Astrocyte (in vitro differentiated cells and primary cell): ENCODE measurements around the gene GSN. TPM values are rescaled to one million over a fixed set of nuclear protein-coding genes. Genes with fewer than 3 reads are reported as not detected.

Experiments used
- DNase-seq: peaks from one replicate; pipeline ENCODE4 v3.0.0-alpha.2; 2010; ENCODE audit warnings: low read depth
- FAIRE-seq: peaks from 2 replicates; lab custom pipeline; 2011; peaks lifted over from hg19 to GRCh38; lab: Jason Lieb, UNC
- H2AFZ ChIP-seq: 2 replicates; pipeline ENCODE4 v1.6.0; 2012; ENCODE audit warnings: low read depth, low read length, inconsistent platforms
- H3K27ac ChIP-seq: 2 replicates; pipeline ENCODE4 v1.5.1; 2011; ENCODE audit warnings: low read depth, low read length, inconsistent platforms
- H3K27me3 ChIP-seq: 2 replicates; pipeline ENCODE4 v1.6.0; 2011; ENCODE audit warnings: low read length, inconsistent platforms; ENCODE audit not compliant: insufficient read depth
- H3K36me3 ChIP-seq: 2 replicates; pipeline ENCODE4 v1.5.1; 2011; ENCODE audit warnings: low read length, inconsistent platforms; ENCODE audit not compliant: insufficient read depth
- H3K4me1 ChIP-seq: 2 replicates; pipeline ENCODE4 v1.5.1; 2011; ENCODE audit warnings: low read length, inconsistent platforms; ENCODE audit not compliant: insufficient read depth
- H3K4me2 ChIP-seq: 2 replicates; pipeline ENCODE4 v1.6.0; 2012; ENCODE audit warnings: low read length, inconsistent platforms
- H3K4me3 ChIP-seq: 2 replicates; pipeline ENCODE4 v1.5.1; 2011; ENCODE audit warnings: low read depth, mild to moderate bottlenecking, low read length, inconsistent platforms; ENCODE audit not compliant: insufficient read depth
- H3K79me2 ChIP-seq: 2 replicates; pipeline ENCODE4 v1.6.0; 2012; ENCODE audit warnings: mild to moderate bottlenecking, low read length, inconsistent platforms; ENCODE audit not compliant: insufficient read depth
- H3K9ac ChIP-seq: 2 replicates; pipeline ENCODE4 v1.6.0; 2012; ENCODE audit warnings: mild to moderate bottlenecking, low read length, inconsistent platforms
- H3K9me3 ChIP-seq: 2 replicates; pipeline ENCODE4 v1.5.1; 2012; ENCODE audit warnings: low read depth, mild to moderate bottlenecking, low read length, inconsistent platforms; ENCODE audit not compliant: insufficient read depth
- H4K20me1 ChIP-seq: 2 replicates; pipeline ENCODE4 v1.6.0; 2012; ENCODE audit warnings: low read length, inconsistent platforms; ENCODE audit not compliant: insufficient read depth
- H3K27ac Mint-ChIP-seq: one replicate; pipeline ENCODE4 v1.8.0; 2021; ENCODE audit warnings: mild to moderate bottlenecking, mixed read lengths; ENCODE audit not compliant: unreplicated experiment
- H3K27me3 Mint-ChIP-seq: one replicate; pipeline ENCODE4 v1.8.0; 2021; ENCODE audit warnings: low read depth, mixed read lengths; ENCODE audit not compliant: unreplicated experiment
- H3K36me3 Mint-ChIP-seq: one replicate; pipeline ENCODE4 v1.8.0; 2021; ENCODE audit warnings: low read depth, mixed read lengths; ENCODE audit not compliant: unreplicated experiment
- H3K4me1 Mint-ChIP-seq: one replicate; pipeline ENCODE4 v1.8.0; 2021; ENCODE audit warnings: low read depth, mixed read lengths; ENCODE audit not compliant: unreplicated experiment
- H3K4me3 Mint-ChIP-seq: one replicate; pipeline ENCODE4 v1.8.0; 2021; ENCODE audit warnings: mild to moderate bottlenecking, moderate library complexity, mixed read lengths; ENCODE audit not compliant: unreplicated experiment
- H3K9me3 Mint-ChIP-seq: one replicate; pipeline ENCODE4 v1.8.0; 2021; ENCODE audit warnings: mild to moderate bottlenecking, mixed read lengths; ENCODE audit not compliant: unreplicated experiment
- EZH2 ChIP-seq: IDR thresholded peaks from 2 replicates; pipeline ENCODE4 v1.6.1; 2012; ENCODE audit warnings: mild to moderate bottlenecking, low read length, inconsistent platforms; ENCODE audit not compliant: insufficient read depth
- total RNA-seq: library from RNA; stranded (reverse); gene quantifications from 2 replicates; pipeline ENCODE4 v1.2.1, GENCODE V29; 2021
- TF ChIP-seq, protein P1 (sequence below): IDR thresholded peaks from 2 replicates; pipeline ENCODE4 v1.5.1; 2011; ENCODE audit warnings: low read depth, mild to moderate bottlenecking, inconsistent platforms, low read length, moderate library complexity; ENCODE audit not compliant: insufficient read depth

GSN gene
- total RNA-seq, 1 donor from 2014 or later, result 260 TPM

DNA sequence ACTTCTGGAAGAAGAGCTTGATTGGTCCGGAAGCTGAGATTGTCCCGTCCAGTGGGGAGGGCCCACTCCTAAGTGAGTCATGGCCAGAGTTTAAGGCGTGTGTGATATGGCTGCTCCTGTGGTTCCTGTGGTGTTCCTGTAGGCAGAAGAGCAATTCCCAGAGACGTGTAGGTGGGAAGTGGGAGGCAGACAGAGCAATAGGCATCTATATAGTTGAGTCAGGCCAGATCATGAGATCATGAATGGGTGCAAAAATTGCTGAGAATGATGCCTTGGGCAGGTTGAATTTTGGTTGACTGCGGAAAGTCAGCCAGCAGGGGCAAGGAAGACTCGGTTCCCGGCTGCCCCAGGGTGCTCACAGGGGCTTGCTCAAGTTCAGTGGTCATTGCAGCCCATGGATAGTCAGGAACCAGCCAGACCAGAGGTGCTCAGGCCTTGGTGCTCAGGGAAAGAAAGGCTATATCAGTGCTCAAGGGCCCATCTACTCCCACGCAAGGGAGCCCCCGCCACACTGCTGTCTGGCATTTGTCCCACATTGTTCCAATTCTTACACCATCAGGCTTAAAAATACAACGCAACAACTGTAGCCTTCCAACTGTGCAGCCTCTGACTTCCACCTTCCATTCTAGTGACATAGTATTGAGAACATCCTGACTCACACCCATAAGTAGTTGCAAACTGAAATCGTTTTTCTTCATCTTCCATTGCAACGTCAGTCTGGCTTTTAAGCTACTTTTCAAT is 21.0 kb upstream of the GSN start:
- Histone ChIP-seq H3K36me3 (no peaks in the 10 kb centered on the region), H3K9me3 (no peaks in the 10 kb centered on the region), H3K79me2 (no peaks in the 10 kb centered on the region), H3K4me1 (peaks cover 17% of the 10 kb centered on the region), H3K27ac (peak overlapping the region; percentile 90), H3K27me3 (no peaks in the 10 kb centered on the region), H3K4me3 (peak overlapping the region; percentile 20), H2AFZ (peak overlapping the region; percentile 25), H3K4me2 (peak overlapping the region; percentile 70), H4K20me1 (no peaks in the 10 kb centered on the region), H3K9ac (peak overlapping the region; percentile 58)
- peaks cover 10% of the 10 kb centered on the region for H3K9me3 Mint-ChIP-seq
- no peak overlapping the region for H3K4me3 Mint-ChIP-seq
- peak overlapping the region; percentile 92 for H3K27ac Mint-ChIP-seq
- DNase-seq (peak; percentile 94), FAIRE-seq (peak; percentile 49)
- H3K36me3 Mint-ChIP-seq, result peaks cover 5% of the 10 kb centered on the region
- TF ChIP-seq, protein P1, sequence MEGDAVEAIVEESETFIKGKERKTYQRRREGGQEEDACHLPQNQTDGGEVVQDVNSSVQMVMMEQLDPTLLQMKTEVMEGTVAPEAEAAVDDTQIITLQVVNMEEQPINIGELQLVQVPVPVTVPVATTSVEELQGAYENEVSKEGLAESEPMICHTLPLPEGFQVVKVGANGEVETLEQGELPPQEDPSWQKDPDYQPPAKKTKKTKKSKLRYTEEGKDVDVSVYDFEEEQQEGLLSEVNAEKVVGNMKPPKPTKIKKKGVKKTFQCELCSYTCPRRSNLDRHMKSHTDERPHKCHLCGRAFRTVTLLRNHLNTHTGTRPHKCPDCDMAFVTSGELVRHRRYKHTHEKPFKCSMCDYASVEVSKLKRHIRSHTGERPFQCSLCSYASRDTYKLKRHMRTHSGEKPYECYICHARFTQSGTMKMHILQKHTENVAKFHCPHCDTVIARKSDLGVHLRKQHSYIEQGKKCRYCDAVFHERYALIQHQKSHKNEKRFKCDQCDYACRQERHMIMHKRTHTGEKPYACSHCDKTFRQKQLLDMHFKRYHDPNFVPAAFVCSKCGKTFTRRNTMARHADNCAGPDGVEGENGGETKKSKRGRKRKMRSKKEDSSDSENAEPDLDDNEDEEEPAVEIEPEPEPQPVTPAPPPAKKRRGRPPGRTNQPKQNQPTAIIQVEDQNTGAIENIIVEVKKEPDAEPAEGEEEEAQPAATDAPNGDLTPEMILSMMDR, result no peak
- no peak for TF ChIP-seq EZH2
- no peaks in the 10 kb centered on the region for H3K27me3 Mint-ChIP-seq
- H3K4me1 Mint-ChIP-seq, result peaks cover 14% of the 10 kb centered on the region

DNA sequence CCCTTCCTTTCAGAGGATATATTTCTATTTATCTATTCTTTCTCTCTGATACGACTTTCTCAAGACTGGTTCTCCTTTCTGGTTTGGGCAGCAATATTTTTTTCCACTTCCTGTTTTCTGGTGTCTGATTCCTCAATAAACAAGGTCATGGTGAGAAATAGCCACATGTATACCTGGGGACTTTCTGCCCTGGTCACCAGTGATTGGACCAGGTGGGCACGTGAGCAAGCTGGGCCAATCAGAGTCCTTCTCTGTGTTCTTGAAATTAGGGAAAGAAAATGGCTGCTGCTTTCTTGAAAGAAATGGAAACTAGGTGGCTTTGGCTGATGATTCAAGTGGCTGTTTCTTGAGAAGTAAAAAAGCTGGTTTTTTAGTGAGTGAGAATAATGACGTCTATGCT is 18.4 kb upstream of the GSN start:
- TF ChIP-seq, protein P1, result no peak
- H3K36me3 Mint-ChIP-seq, result peaks cover 3% of the 10 kb centered on the region

More for the DNA sequence above, 18.4 kb upstream of the GSN start:
- no peak for DNase-seq
- Histone ChIP-seq H3K4me3 (no peak overlapping the region), H3K9me3 (peaks cover 7% of the 10 kb centered on the region), H3K27ac (no peak overlapping the region), H3K79me2 (no peaks in the 10 kb centered on the region), H2AFZ (no peak overlapping the region), H3K36me3 (no peaks in the 10 kb centered on the region), H3K4me1 (peaks cover 13% of the 10 kb centered on the region), H3K4me2 (no peak overlapping the region), H3K9ac (no peak overlapping the region), H4K20me1 (no peaks in the 10 kb centered on the region), H3K27me3 (no peaks in the 10 kb centered on the region)
- H3K4me3 Mint-ChIP-seq, result no peak overlapping the region
- H3K9me3 Mint-ChIP-seq, result peaks cover 4% of the 10 kb centered on the region
- FAIRE-seq, result no peak
- H3K27ac Mint-ChIP-seq, result no peak overlapping the region
- peaks cover 12% of the 10 kb centered on the region for H3K4me1 Mint-ChIP-seq
- H3K27me3 Mint-ChIP-seq, result peaks cover 7% of the 10 kb centered on the region
